Measurements from ENCODE around the gene NXPE3.
"Not testable (repeated sequence)": the region's sequence is repeated elsewhere in the genome, so short reads cannot be mapped to it uniquely, and the experiment has no call there.

The NXPE3 gene

DNA sequence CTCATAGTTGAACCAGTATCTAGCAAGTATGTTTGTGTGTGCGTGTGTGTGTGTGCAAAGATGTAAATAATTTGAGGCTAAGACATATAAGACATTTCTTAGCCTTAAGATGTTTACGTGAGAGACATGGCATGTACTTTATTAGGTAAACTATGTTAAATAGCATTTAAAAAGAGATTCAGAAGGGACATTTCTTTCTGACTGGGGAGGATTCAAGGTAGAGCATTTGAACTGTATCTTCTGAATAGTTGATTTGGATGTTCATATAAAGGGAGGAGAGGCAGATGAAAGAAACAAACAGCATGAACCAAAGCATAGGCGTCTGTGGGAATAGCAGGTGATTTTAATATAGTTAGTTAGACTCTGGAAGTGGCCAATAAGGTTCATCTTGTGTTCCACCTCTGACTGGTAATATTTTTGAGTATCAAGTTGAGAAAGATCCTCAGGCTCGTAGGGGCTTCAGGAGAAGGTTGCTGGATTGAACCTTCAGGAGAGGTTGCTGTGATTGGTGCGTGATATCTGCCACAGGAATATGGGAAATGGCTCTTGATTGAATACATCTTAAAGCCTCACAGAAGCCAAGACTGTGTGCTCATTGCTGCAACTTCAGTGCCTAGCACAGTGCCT, 82.9 kb downstream of the NXPE3 start:
- Histone ChIP-seq H3K27me3 (no peaks in the 10 kb centered on the region), H3K9me3 (no peaks in the 10 kb centered on the region), H3K4me1 (peaks cover 6% of the 10 kb centered on the region; the same call in 1 of the 2 replicates), H3K36me3 (peaks cover 3% of the 10 kb centered on the region; the same call in 1 of the 2 replicates), H3K4me3 (ENCODE audit: low read depth, low read length) (no peak overlapping the region)
- no peak for DNase-seq
- TF ChIP-seq, protein P1, sequence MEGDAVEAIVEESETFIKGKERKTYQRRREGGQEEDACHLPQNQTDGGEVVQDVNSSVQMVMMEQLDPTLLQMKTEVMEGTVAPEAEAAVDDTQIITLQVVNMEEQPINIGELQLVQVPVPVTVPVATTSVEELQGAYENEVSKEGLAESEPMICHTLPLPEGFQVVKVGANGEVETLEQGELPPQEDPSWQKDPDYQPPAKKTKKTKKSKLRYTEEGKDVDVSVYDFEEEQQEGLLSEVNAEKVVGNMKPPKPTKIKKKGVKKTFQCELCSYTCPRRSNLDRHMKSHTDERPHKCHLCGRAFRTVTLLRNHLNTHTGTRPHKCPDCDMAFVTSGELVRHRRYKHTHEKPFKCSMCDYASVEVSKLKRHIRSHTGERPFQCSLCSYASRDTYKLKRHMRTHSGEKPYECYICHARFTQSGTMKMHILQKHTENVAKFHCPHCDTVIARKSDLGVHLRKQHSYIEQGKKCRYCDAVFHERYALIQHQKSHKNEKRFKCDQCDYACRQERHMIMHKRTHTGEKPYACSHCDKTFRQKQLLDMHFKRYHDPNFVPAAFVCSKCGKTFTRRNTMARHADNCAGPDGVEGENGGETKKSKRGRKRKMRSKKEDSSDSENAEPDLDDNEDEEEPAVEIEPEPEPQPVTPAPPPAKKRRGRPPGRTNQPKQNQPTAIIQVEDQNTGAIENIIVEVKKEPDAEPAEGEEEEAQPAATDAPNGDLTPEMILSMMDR (IDR thresholded peaks at IDR 0.05; ENCODE audit: low read depth, low read length), result no peak

GRCh38 chr3:101862416-101863165, 83.6 kb downstream of the NXPE3 start:
- Histone ChIP-seq H3K36me3 (peaks cover 3% of the 10 kb centered on the region; the same call in 1 of the 2 replicates), H3K4me1 (peaks cover 6% of the 10 kb centered on the region; the same call in 1 of the 2 replicates), H3K4me3 (ENCODE audit: low read depth, low read length) (no peak overlapping the region), H3K9me3 (no peaks in the 10 kb centered on the region), H3K27me3 (no peaks in the 10 kb centered on the region)
- DNase-seq, result no peak
- TF ChIP-seq, protein P1 (IDR thresholded peaks at IDR 0.05; ENCODE audit: low read depth, low read length), result no peak

GRCh38 chr3:101864926-101865325, 85.9 kb downstream of the NXPE3 start:
- H3K36me3 ChIP-seq; H3K27me3 ChIP-seq; H3K4me1 ChIP-seq; H3K4me3 ChIP-seq (ENCODE audit: low read depth, low read length); H3K9me3 ChIP-seq; DNase-seq: not testable (repeated sequence)

GRCh38 chr3:101865751-101866509, 86.9 kb downstream of the NXPE3 start:
- TF ChIP-seq, protein P1 (IDR thresholded peaks at IDR 0.05; ENCODE audit: low read depth, low read length), result no peak
- H3K27me3 ChIP-seq, result no peaks in the 10 kb centered on the region
- H3K4me1 ChIP-seq, result peaks cover 6% of the 10 kb centered on the region; the same call in 1 of the 2 replicates
- H3K9me3 ChIP-seq, result no peaks in the 10 kb centered on the region
- DNase-seq, result no peak
- no peak overlapping the region for H3K4me3 ChIP-seq (ENCODE audit: low read depth, low read length)
- H3K36me3 ChIP-seq, result no peaks in the 10 kb centered on the region

DNA sequence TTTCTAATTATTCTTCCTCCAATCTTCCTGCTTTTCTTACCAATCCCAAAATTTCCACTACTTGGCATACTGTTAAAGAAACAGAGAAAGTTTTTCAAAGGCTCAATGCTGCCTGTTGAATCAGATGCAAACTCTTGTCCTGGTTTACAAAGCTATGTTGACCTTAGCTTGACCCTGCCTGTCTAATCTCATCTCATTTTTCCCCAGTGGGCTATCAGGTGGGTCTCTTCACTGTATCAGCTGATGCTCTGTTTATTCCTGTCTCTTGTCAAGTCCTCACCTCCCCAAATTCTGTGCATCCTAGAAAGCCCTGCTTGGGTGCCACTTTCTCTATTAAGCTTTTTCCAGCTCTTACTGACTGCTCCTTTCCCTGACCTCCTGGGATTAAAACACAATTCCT, 88.5 kb downstream of the NXPE3 start:
- H3K27me3 ChIP-seq, result no peaks in the 10 kb centered on the region
- H3K36me3 ChIP-seq, result no peaks in the 10 kb centered on the region
- DNase-seq, result no peak
- peaks cover 6% of the 10 kb centered on the region; the same call in 1 of the 2 replicates for H3K4me1 ChIP-seq
- TF ChIP-seq, protein P1 (IDR thresholded peaks at IDR 0.05; ENCODE audit: low read depth, low read length), result no peak
- H3K9me3 ChIP-seq, result no peaks in the 10 kb centered on the region
- no peak overlapping the region for H3K4me3 ChIP-seq (ENCODE audit: low read depth, low read length)

DNA sequence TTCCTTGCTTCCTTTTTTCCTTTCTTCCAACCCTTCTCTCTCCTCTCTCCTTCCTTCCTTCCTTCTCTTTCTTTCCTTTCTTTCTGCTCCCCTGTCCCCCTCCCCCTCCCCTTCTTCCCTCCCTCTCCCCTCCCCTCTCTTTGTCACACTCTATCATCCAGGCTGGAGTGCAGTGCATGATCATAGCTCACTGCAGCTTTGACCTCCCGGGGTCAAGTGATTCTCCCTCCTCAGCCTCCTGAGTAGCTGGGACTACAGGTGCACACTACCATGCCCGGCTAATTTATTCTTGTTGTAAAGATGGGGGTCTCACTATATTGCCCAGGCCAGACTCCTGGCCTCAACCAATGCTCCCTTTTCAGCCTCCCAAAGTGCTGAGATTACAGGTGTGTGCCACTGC, 89.0 kb downstream of the NXPE3 start:
- Histone ChIP-seq H3K4me1 (peaks cover 6% of the 10 kb centered on the region; the same call in 1 of the 2 replicates), H3K4me3 (ENCODE audit: low read depth, low read length) (no peak overlapping the region), H3K36me3 (no peaks in the 10 kb centered on the region), H3K27me3 (no peaks in the 10 kb centered on the region), H3K9me3 (no peaks in the 10 kb centered on the region)
- TF ChIP-seq, protein P1 (IDR thresholded peaks at IDR 0.05; ENCODE audit: low read depth, low read length), result no peak
- no peak for DNase-seq

Data from BE2C (cell line).